Renal cortex interstitium (tissue), 3 donors: ENCODE measurements around the gene GTF2A2. TPM values are rescaled to one million over a fixed set of nuclear protein-coding genes. Genes with fewer than 3 reads are reported as not detected.

Experiments used
- polyA plus RNA-seq, 3 donors: library from polyadenylated mRNA; unstranded; fragments of 120-200 nt; gene quantifications; one replicate each; pipeline ENCODE4 v1.2.1, GENCODE V29; 2013; ENCODE audit not compliant: insufficient read length in 3 of 3

GTF2A2 gene
- polyA plus RNA-seq, 3 donors = 119 to 150 (median 139) TPM

Other genes with a start within 250 kb of the GTF2A2 start
- gene FAM81A, start 219.3 kb downstream of the GTF2A2 start, polyA plus RNA-seq = 10 to 100 TPM; 21.5 to 26.9 (median 25.9) TPM
- under 1 TPM; 0.34 to 0.92 (median 0.84) TPM for gene GCNT3, start 45.7 kb downstream of the GTF2A2 start, polyA plus RNA-seq
- gene BNIP2, start 31.8 kb upstream of the GTF2A2 start, polyA plus RNA-seq = 10 to 100 TPM; 63.8 to 84.7 (median 83.2) TPM